PFSK-1 (cell line): ENCODE measurements around the gene DOCK1.

Experiments
- POLR2AphosphoS5 ChIP-seq: IDR thresholded peaks from 2 replicates; pipeline ENCODE4 v1.6.1; 2012; ENCODE audit warnings: low read depth, mild to moderate bottlenecking, control low read depth, low read length, moderate library complexity
- TAF1 ChIP-seq: IDR thresholded peaks from 2 replicates; pipeline ENCODE4 v1.6.1; 2012; ENCODE audit warnings: low read length, control low read depth, borderline replicate concordance; ENCODE audit not compliant: insufficient read depth

DNA sequence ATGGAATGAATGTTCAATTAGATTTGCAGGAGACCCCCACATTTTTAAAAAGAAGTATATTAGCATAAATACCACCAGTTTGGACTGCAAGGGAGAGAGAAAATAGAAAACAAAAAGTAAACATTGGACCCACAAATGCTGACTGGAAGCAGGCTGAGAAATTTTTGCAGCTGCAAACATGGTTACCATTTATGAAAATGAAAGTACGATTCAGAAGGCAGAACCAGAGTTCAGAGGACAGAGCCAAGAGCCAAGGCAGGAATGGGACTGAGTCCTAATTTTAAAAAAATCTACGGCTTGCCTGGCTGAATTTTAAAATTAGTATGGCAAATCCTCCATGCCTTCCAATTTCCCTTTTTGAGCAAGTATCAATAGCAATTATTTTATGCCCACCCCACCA is 569.3 kb downstream of the DOCK1 start:
- TF ChIP-seq TAF1 (no peak), POLR2AphosphoS5 (no peak)
